Progenitor cell of endocrine pancreas (in vitro differentiated cells): ENCODE results near the gene CEBPG. TPM values are rescaled to one million over a fixed set of nuclear protein-coding genes. Genes with fewer than 3 reads are reported as not detected.

Experiments used
- DNase-seq: peaks from one replicate; pipeline ENCODE4 v3.0.0; 2021; ENCODE audit warnings: low spot score; ENCODE audit not compliant: unreplicated experiment
- H3K27ac Mint-ChIP-seq: 2 replicates; pipeline ENCODE4 v1.8.0; 2021; ENCODE audit warnings: mild to moderate bottlenecking, moderate library complexity, mixed read lengths
- H3K27me3 Mint-ChIP-seq: 2 replicates; pipeline ENCODE4 v1.8.0; 2021; ENCODE audit warnings: mixed read lengths
- H3K36me3 Mint-ChIP-seq: 2 replicates; pipeline ENCODE4 v1.8.0; 2022; ENCODE audit warnings: mixed read lengths; ENCODE audit not compliant: insufficient read depth
- H3K4me1 Mint-ChIP-seq: 2 replicates; pipeline ENCODE4 v1.8.0; 2021; ENCODE audit warnings: low read depth, mixed read lengths
- H3K4me3 Mint-ChIP-seq: 2 replicates; pipeline ENCODE4 v1.8.0; 2021; ENCODE audit warnings: low read depth, mild to moderate bottlenecking, moderate library complexity, mixed read lengths
- H3K9me3 Mint-ChIP-seq: 2 replicates; pipeline ENCODE4 v1.8.0; 2021; ENCODE audit warnings: low read depth, mixed read lengths
- CTCF ChIP-seq: fragments of 200-600 bp; sonication (generic); IDR thresholded peaks from one replicate; pipeline ENCODE4 v1.5.0; 2021; ENCODE audit warnings: antibody characterized with exemption, mild to moderate bottlenecking; ENCODE audit not compliant: unreplicated experiment
- total RNA-seq: library from RNA; stranded (reverse); gene quantifications from 2 replicates; pipeline ENCODE4 v1.2.1, GENCODE V29; 2021

The CEBPG gene
- total RNA-seq, 1 donor from 2014 or later: 33.6 TPM

- Mint-ChIP-seq H3K4me3 (no peak overlapping the region), H3K27me3 (no peaks in the 10 kb centered on the region), H3K4me1 (peaks cover 5% of the 10 kb centered on the region), H3K9me3 (no peaks in the 10 kb centered on the region), H3K36me3 (no peaks in the 10 kb centered on the region), H3K27ac (peak overlapping the region; percentile 74)
- TF ChIP-seq CTCF: no peak
- DNase-seq: no peak
Measured at GRCh38 chr19:33403221-33403972, 29.9 kb downstream of the CEBPG start.

GRCh38 chr19:33403973-33404304 lies 30.4 kb downstream of the CEBPG start:
- Mint-ChIP-seq H3K4me3 (no peak overlapping the region), H3K27me3 (no peaks in the 10 kb centered on the region), H3K27ac (peak overlapping the region; percentile 74), H3K4me1 (peaks cover 5% of the 10 kb centered on the region), H3K36me3 (no peaks in the 10 kb centered on the region), H3K9me3 (no peaks in the 10 kb centered on the region)
- no peak for TF ChIP-seq CTCF
- no peak for DNase-seq

GRCh38 chr19:33404506-33405253 lies 31.2 kb downstream of the CEBPG start:
- Mint-ChIP-seq H3K4me1 (peaks cover 5% of the 10 kb centered on the region), H3K9me3 (no peaks in the 10 kb centered on the region), H3K36me3 (no peaks in the 10 kb centered on the region), H3K27me3 (no peaks in the 10 kb centered on the region), H3K27ac (peak overlapping the region; percentile 39), H3K4me3 (no peak overlapping the region)
- no peak for DNase-seq
- no peak for TF ChIP-seq CTCF

- Mint-ChIP-seq H3K9me3 (no peaks in the 10 kb centered on the region), H3K27ac (no peak overlapping the region), H3K36me3 (no peaks in the 10 kb centered on the region), H3K4me3 (no peak overlapping the region), H3K27me3 (no peaks in the 10 kb centered on the region), H3K4me1 (peaks cover 5% of the 10 kb centered on the region)
- no peak for DNase-seq
- TF ChIP-seq CTCF: no peak
Measured at GRCh38 chr19:33405254-33405552, 31.7 kb downstream of the CEBPG start.

- TF ChIP-seq CTCF: no peak
- no peaks in the 10 kb centered on the region for H3K36me3 Mint-ChIP-seq
- no peaks in the 10 kb centered on the region for H3K27me3 Mint-ChIP-seq
- no peak overlapping the region for H3K27ac Mint-ChIP-seq
- no peak overlapping the region for H3K4me3 Mint-ChIP-seq
- DNase-seq: no peak
- H3K9me3 Mint-ChIP-seq: no peaks in the 10 kb centered on the region
- peaks cover 5% of the 10 kb centered on the region for H3K4me1 Mint-ChIP-seq
Measured at GRCh38 chr19:33405553-33406461, 32.3 kb downstream of the CEBPG start.
